Liver (tissue), 9 donors: ENCODE measurements around the gene CARS2. TPM values are rescaled to one million over a fixed set of nuclear protein-coding genes. Genes with fewer than 3 reads are reported as not detected.

Experiments
- DNase-seq: peaks from one replicate; pipeline ENCODE4 v3.0.0-alpha.2; 2017; ENCODE audit warnings: low spot score
- H3K27ac ChIP-seq, 2 donors: one replicate each; pipeline ENCODE4 v1.7.0; 2013; ENCODE audit warnings: inconsistent platforms in 2 of 2, low read length in 2 of 2, control low read depth in 1 of 2, low read depth in 1 of 2, mild to moderate bottlenecking in 1 of 2
- H3K27me3 ChIP-seq, 4 donors: one replicate each; pipeline versions ENCODE4 v1.6.1 to v1.7.0; 2013; ENCODE audit warnings: low read length in 3 of 4, inconsistent platforms in 1 of 4, mild to moderate bottlenecking in 1 of 4, moderate library complexity in 1 of 4; ENCODE audit not compliant: control insufficient read depth in 4 of 4, insufficient read depth in 4 of 4
- H3K36me3 ChIP-seq, 4 donors: one replicate each; pipeline versions ENCODE4 v1.6.1 to v1.7.0; 2013; ENCODE audit warnings: low read length in 3 of 4, mild to moderate bottlenecking in 3 of 4, low read depth in 1 of 4, moderate library complexity in 1 of 4; ENCODE audit not compliant: control insufficient read depth in 4 of 4, insufficient read depth in 3 of 4
- H3K4me1 ChIP-seq, 4 donors: one replicate each; pipeline versions ENCODE4 v1.6.1 to v1.7.0; 2013; ENCODE audit warnings: low read length in 3 of 4, mild to moderate bottlenecking in 3 of 4, moderate library complexity in 1 of 4; ENCODE audit not compliant: control insufficient read depth in 4 of 4, insufficient read depth in 4 of 4
- H3K4me3 ChIP-seq, 3 donors: one replicate each; pipeline versions ENCODE4 v1.6.1 to v1.7.0; 2013; ENCODE audit warnings: low read length in 3 of 3, control low read depth in 1 of 3, low read depth in 1 of 3, mild to moderate bottlenecking in 1 of 3
- H3K9ac ChIP-seq, 2 donors: one replicate each; pipeline ENCODE4 v1.7.0; 2013; ENCODE audit warnings: low read length in 2 of 2, mild to moderate bottlenecking in 2 of 2, moderate library complexity in 2 of 2, control low read depth in 1 of 2, low read depth in 1 of 2
- H3K9me3 ChIP-seq, 4 donors: one replicate each; pipeline versions ENCODE4 v1.6.1 to v1.7.0; 2013; ENCODE audit warnings: low read length in 3 of 4; ENCODE audit not compliant: control insufficient read depth in 4 of 4
- CTCF ChIP-seq: fragments of 150-350 bp; IDR thresholded peaks from 2 replicates; pipeline ENCODE4 v1.5.1; 2017; ENCODE audit warnings: improper control_type of control experiment, low read depth, low read length; ENCODE audit not compliant: missing input control
- EGR1 ChIP-seq, 2 donors: IDR thresholded peaks; 2 replicates each; pipeline ENCODE4 v1.6.1; 2016 to 2018; ENCODE audit warnings: antibody characterized with exemption in 2 of 2, low read depth in 2 of 2
- FOXA2 ChIP-seq: IDR thresholded peaks from 2 replicates; pipeline ENCODE4 v1.6.1; 2016; ENCODE audit warnings: antibody characterized with exemption
- GABPA ChIP-seq, 2 donors: IDR thresholded peaks in 1 of 2; conservative IDR thresholded peaks in 1 of 2; 2 replicates each; pipeline ENCODE4 v1.6.1; 2016; ENCODE audit warnings: antibody characterized with exemption in 2 of 2, mild to moderate bottlenecking in 1 of 2, moderate library complexity in 1 of 2
- MAX ChIP-seq: IDR thresholded peaks from 2 replicates; pipeline ENCODE4 v1.6.1; 2016; ENCODE audit warnings: antibody characterized with exemption
- NR2F2 ChIP-seq: IDR thresholded peaks from 2 replicates; pipeline ENCODE4 v1.6.1; 2016; ENCODE audit warnings: antibody characterized with exemption
- RAD21 ChIP-seq, 2 donors: IDR thresholded peaks; 2 replicates each; pipeline ENCODE4 v1.6.1; 2016; ENCODE audit warnings: antibody characterized with exemption in 2 of 2, mild to moderate bottlenecking in 2 of 2
- REST ChIP-seq: IDR thresholded peaks from 2 replicates; pipeline ENCODE4 v1.6.1; 2016; ENCODE audit warnings: antibody characterized with exemption, mild to moderate bottlenecking
- RXRA ChIP-seq, 2 donors: IDR thresholded peaks; 2 replicates each; pipeline ENCODE4 v1.6.1; 2017 to 2018; ENCODE audit warnings: antibody characterized with exemption in 2 of 2, mild to moderate bottlenecking in 1 of 2
- YY1 ChIP-seq: IDR thresholded peaks from 2 replicates; pipeline ENCODE4 v1.6.1; 2016; ENCODE audit warnings: antibody characterized with exemption, mild to moderate bottlenecking
- WGBS: extraction: QIAGEN DNeasy Blood & Tissue Kit; methylation state at CpG from one replicate; pipeline ENCODE4 v1.1.7; 2013; 5-methylcytosine and 5-hydroxymethylcytosine counted together
- polyA plus RNA-seq, 2 donors: library from polyadenylated mRNA; stranded (reverse) in 1 of 2; unstranded in 1 of 2; fragments of 200-250 nt in 1 of 2; fragments of >200 nt in 1 of 2; fragmentation: Nextera tagmentation in 1 of 2; extraction: Ambion mirVana in 1 of 2; gene quantifications; one replicate each; pipeline versions ENCODE4 v1.2.1 to v1.2.3, GENCODE V29; 2013 to 2015
- total RNA-seq, 2 donors: library from RNA; depleted of rRNA; stranded (reverse); fragments of >200 nt; gene quantifications; one replicate each; pipeline ENCODE4 v1.2.3, GENCODE V29; 2014
- donor health status: healthy.
- donor health status: healthy.
- donor health status: healthy.
- donor health status: healthy.
- donor health status: healthy.

The CARS2 gene
- total and polyA plus RNA-seq, 4 donors, result 28.6 to 44.0 (median 31.4) TPM

- no peak for TF ChIP-seq RXRA (IDR thresholded peaks at IDR 0.05)
- peak; percentile 39 for TF ChIP-seq NR2F2
- no peak for TF ChIP-seq MAX
- Histone ChIP-seq H3K9ac (no peak overlapping the region), H3K9me3 (no peaks in the 10 kb centered on the region), H3K27me3 (no peaks in the 10 kb centered on the region), H3K4me1 (peaks cover 0 to 21% (median 4%) of the 10 kb centered on the region in 4 donors), H3K36me3 (peaks cover 13 to 43% (median 30%) of the 10 kb centered on the region in 4 donors), H3K4me3 (no peak overlapping the region), H3K27ac (no peak overlapping the region)
- 85% methylated on average over 10 of the region's 10 CpGs for WGBS
- DNase-seq, result no peak
Measured at GRCh38 chr13:110630566-110631119, 75.3 kb downstream of the CARS2 start.

GRCh38 chr13:110629735-110630134 lies 76.2 kb downstream of the CARS2 start:
- peaks cover 19 to 42% (median 27%) of the 10 kb centered on the region in 4 donors for H3K36me3 ChIP-seq
- H3K4me1 ChIP-seq, result peaks cover 0 to 24% (median 6%) of the 10 kb centered on the region in 4 donors
- WGBS, result 89% methylated on average over 7 of the region's 7 CpGs
- H3K9ac ChIP-seq, result no peak overlapping the region
- no peak overlapping the region for H3K4me3 ChIP-seq
- no peak overlapping the region for H3K27ac ChIP-seq
- H3K9me3 ChIP-seq, result no peaks in the 10 kb centered on the region
- TF ChIP-seq GABPA (IDR thresholded peaks at IDR 0.05 in 1 of 2, conservative IDR thresholded peaks at IDR 0.05 in 1 of 2) (no peak), RXRA (IDR thresholded peaks at IDR 0.05) (no peak), YY1 (no peak), RAD21 (IDR thresholded peaks at IDR 0.05) (no peak)
- no peaks in the 10 kb centered on the region for H3K27me3 ChIP-seq
- DNase-seq, result no peak

GRCh38 chr13:110628952-110629701 lies 76.8 kb downstream of the CARS2 start:
- 85% methylated on average over 19 of the region's 19 CpGs for WGBS
- Histone ChIP-seq H3K4me1 (peaks cover 0 to 24% (median 6%) of the 10 kb centered on the region in 4 donors), H3K4me3 (no peak overlapping the region), H3K27ac (no peak overlapping the region), H3K9ac (no peak overlapping the region), H3K36me3 (peaks cover 18 to 39% (median 24%) of the 10 kb centered on the region in 4 donors), H3K9me3 (no peaks in the 10 kb centered on the region), H3K27me3 (no peaks in the 10 kb centered on the region)
- no peak for DNase-seq
- no peak for TF ChIP-seq GABPA (IDR thresholded peaks at IDR 0.05 in 1 of 2, conservative IDR thresholded peaks at IDR 0.05 in 1 of 2)
- TF ChIP-seq RAD21 (IDR thresholded peaks at IDR 0.05), result no peak
- no peak for TF ChIP-seq NR2F2
- TF ChIP-seq RXRA (IDR thresholded peaks at IDR 0.05), result no peak
- no peak for TF ChIP-seq CTCF
- TF ChIP-seq FOXA2, result no peak
- TF ChIP-seq REST, result no peak
- no peak for TF ChIP-seq YY1
- no peak for TF ChIP-seq EGR1 (IDR thresholded peaks at IDR 0.05; ENCODE audit: low read depth in 2 of 2)
